Islet precursor cell (in vitro differentiated cells): ENCODE measurements around the gene SDC1.

Experiments used
- DNase-seq: peaks from one replicate; pipeline ENCODE4 v3.0.0-alpha.2; 2018

SDC1 gene

DNA sequence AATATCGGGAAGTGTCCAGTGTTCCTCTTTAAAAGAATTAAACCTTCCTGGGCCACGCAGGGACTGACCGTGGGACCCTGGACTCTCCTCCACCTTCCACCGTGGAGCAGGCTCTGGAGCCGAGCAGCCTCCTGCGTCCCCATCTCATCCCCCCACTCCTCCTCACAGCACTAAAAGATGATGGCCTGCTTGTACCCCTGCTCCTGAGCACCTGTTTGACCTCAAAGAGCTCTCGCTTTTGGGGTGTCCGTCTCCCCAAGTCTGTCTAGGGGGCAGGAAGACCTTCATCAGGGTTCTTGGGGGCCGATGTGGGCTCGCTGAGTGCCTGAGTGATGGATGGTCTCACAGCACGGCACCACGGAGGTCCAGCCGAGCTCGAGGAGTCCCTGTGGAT, 1.2 kb upstream of the SDC1 start:
- peak; percentile 30 for DNase-seq

DNA sequence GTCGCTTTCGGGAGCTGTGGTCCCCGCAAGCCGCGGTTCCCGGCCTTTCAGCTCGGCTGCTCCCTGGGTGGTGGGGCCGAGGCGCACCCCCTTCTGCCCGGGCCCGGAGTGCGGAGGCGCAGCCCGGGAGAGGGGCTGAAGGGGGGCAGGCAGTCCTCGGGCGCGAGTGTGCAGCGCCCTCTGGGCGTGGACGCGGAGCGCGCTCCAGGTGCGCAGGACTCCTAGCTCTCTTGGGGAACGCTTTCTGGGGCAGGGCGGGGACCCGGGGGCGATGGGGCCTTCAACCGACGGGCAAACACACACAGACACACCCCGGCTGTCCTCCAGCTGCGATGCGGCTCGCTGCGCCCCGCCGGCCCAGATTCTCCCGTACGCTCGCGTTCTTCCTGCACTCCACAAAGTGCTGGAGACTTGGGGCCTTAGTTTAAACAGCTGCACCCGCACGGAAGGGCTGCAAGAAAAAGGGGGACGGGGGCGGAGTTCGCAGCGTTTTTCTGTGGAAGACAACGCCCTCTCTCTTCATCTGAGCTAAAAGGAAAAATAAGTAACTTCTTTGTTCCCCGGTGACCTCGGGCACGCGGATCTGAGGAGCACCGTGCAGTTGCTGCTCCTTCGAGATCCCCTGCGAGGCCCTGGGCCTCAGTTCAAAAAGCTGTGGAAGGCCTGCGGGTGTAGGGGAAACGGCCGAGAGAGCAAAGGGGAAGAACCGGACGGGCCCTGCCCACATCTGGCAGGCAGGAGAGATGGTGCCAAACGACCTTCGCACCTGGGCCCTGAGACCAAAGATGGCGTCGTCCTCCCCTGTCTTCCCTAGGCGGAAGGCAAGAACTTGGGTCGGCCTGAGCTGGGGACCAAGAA, 593 bp upstream of the SDC1 start:
- DNase-seq = peak; percentile 81

DNA sequence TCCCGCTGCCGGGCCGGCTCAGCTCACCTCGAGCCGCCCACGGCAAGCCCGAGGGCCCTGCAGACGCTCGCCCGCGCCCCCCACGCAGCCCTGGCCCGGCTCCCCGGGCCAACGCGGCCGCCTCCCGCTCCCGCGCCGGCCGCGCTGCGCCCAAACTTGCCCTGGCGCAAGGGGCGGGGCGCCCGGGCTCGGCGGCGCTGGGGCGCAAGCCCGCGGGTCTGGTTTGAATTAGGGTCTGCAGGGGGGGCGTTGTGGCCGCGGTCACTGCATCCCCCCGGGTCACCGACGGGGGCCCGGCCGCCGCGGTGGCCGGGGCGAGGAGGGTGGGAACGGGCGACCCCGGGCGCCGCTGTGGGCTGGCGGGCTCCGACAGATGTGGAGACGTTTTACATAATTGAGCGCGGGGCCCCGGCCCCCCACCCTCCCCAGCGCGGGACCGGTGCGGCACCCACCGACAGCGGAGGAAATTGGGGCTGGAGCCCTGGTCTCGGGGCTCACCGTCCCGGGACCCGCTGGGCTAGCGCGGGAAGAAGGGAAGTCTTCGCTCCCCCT, 690 bp downstream of the SDC1 start:
- DNase-seq = no peak

DNA sequence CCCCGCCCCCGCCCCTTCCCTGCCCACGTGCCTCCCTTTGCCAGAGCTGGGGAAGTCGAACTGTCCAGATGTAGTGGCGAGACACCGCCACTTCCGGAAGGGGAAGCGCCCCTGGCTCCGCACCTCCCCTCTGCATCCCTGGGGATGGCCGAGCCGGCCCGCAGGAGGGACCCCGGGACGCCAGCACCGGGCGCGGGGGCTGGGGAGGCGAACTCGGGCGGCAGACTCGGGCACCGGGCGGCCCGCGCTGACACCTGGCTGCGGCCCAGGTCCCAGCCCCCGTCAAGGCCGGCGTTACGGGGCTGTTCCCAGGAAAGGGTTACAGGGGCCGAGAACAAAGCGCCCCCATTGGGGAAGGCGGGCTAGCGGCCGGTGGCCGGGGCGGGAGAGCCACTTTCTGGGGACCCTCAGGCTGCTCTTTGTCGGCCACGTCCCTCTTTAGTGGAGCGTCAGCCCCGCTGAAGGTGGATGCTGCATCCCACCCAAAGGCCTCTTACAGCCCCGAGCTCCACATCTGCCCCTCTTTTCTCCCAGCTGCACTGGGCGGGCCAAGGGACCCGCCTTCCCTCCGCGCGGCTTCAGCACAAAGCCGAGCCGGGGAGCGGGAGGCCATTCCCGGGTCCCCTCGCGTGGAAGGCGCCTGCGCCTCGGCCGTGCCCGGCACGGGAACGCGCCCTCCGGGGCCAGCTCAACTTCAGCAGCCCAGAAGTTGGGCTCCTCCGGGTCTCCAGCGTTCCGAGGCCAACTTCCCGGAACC, 1.3 kb downstream of the SDC1 start:
- peak; percentile 77 for DNase-seq

DNA sequence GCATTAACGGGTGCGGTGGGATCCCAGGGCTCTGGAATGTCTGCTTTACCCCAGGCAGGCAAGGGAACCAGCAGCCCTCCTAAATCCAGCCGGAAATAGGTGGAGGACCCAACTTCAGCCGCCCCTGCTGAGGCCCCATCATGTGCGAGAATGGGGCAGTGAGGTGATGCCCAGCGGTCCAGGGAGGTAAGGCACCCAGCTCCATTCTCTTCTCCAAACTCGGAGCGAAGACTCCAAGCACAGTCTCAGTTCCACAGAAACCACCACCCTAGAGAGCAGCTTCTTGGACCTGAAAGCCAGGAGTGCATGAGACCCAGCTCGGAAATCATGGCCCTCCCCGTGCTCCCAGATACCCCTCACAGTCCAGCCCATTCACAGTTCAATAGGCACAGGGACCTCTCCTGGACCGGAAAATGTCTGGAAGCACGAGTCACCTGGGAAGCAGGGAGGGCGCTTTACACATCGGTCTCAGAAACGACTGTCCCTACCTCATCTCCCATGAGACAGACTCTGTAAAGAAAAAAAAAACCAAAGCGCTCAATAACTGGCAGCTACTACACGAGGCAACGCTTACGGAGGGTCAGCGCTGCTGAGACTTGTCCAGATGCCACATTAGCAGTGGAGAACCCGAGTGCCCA, 2.0 kb downstream of the SDC1 start:
- DNase-seq = no peak

DNA sequence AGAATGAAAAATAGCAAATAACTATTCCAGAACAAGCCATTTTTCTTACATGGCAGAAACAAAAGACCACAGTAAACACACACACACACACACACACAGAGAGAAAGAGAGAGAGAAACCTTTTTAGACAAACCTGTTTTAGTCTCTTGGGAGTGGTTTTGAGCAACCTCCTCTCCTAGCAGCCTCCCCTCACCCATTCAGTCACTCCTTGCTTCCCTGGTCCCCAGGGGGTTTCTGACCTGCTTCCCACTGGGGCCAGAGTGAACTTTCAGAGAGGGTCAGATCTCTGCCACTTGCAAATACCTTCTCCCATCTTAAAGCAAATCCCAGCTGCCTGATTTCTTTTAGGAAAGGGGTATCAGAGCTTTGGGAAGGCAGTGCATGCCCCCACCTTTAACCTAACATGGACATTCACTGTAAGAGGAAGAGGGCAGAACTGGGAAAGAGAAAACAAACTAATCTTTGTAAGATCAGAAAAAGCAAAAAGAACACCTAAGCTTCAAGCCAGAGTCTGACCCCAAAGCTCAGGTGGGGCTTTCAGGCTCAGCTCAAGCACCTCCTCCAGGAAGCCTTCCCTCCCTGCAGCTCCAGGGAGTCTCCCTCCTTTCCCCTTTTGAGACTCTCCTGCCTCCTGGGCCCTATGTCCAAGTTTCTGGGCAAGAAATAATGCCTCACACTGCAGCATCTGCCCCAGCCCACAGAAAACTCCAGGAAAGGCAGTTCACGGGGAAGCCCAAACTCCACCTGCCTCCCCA, 2.7 kb downstream of the SDC1 start:
- no peak for DNase-seq

DNA sequence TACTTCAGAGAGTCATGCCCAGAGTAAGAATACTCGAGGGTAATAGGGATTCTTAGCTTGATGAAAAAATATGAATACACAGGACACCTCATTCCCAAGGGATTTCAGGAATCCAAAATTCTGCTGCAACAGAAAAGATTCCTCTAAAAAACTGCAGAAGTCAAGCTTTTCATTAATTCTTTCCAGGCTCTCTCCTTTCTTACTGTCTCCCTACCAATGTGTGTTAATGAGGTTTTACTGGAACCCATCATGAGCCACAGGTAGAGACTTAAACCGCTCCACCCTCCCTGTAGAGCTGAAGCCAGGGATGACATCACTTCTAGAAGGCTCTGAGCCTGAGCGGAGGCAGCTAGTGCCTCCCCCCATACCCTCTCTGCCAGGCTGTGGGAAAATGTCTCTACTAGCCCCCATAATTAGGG, 3.4 kb downstream of the SDC1 start:
- no peak for DNase-seq

DNA sequence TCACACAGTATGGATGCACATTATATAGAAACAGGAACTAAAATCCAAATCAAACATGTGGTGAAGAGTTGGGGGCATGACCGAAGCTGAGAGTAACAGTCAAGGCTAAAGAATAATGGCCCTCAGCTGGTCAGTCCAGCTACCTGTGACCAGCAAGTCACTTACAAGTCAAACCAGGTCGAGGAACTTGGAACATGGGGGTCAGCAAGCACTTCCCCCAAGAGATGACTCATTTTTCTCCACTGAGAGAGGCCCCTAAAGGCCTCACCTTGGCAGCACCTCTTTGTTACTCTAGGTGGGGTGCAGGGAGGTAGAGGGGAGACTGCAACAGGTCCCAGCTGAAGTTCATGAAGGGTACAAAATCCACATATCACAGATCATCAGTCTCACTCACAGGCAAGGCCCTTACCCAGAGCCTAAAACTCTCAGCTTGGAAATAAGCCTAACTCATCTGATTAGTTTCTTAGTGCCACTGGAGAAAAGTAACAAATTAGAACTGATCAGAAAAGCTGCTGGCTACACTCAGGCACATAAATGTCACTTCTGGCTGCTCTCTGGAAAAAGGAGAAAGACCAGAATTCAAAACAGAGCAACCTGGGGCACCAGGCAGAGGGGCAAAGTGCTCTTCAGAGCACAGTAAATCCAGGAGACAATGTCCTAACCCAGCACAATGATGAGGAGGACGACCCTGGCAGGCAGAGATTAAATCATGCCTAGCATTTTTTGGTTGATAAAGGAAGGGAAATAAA, 4.0 kb downstream of the SDC1 start:
- no peak for DNase-seq

DNA sequence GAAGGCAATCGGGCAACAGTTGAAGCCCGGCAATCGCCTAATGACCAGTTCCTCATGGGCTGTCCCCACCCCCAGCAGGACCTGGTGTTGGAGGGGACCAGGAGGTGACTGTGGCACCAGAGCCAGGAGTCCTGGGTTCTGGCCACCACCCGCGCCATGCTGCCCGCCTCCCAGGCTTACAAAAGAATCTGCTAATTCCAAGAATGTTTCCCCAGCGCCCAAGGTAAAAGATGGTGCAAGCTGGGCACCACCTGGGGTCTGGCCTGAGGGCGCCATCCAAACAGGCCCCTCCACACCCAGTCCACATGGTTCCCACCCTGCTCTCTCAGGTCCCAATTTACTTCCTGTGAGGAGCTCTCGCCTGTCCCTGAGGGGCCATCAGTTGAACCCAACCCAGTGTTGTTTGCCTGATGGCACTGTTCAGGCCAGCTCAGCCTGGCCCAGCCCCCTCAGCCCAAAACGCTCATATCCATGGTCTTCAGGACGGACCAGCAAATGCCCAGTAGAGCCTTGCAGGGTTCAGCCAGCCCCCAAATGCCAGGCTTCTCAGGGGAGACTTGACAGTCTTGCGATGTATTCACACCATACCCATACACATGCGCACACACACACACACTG, 5.1 kb downstream of the SDC1 start:
- DNase-seq = no peak

DNA sequence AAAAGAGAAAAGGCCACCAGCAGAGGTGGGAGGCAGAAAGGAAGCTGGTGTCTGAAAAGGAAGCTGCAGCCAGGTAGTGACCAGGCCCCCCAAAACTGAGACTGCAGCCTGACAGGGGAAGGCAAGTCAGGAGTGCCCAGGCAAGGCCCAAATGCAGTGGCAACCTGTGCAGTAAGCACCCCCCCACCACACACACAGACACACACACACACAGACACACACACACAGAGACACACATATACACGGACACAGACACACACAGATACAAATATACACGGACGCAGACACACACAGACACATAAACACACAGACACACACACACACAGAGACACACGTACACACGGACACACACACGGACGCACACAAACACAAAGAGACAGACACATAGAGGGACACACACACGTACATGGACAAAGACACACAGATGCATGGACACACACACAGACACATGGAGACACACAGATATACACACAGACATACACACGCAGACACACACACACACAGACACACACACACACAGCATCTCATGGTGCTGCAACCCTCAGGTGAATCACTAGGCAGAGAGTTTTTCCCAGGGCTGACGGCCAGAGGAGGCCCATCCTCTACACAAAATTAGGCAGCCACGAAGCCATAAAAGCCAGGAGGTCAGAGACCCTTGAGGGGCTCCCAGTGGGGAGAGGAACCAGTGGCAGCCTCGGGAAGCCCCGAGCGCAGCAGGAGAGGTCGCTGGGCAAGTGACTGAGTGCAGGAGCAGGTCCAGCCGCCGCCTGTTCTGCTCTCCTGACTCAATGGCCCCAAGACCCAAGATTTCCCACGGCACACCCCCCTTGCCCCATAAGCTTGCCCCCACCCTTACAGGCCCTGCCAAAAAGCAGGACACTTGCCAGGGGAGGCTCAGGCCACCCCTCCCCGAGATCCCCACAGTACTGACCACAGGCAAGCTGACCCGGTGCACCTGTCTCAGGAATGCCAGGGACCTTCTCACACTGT, 6.3 kb downstream of the SDC1 start:
- DNase-seq = no peak

DNA sequence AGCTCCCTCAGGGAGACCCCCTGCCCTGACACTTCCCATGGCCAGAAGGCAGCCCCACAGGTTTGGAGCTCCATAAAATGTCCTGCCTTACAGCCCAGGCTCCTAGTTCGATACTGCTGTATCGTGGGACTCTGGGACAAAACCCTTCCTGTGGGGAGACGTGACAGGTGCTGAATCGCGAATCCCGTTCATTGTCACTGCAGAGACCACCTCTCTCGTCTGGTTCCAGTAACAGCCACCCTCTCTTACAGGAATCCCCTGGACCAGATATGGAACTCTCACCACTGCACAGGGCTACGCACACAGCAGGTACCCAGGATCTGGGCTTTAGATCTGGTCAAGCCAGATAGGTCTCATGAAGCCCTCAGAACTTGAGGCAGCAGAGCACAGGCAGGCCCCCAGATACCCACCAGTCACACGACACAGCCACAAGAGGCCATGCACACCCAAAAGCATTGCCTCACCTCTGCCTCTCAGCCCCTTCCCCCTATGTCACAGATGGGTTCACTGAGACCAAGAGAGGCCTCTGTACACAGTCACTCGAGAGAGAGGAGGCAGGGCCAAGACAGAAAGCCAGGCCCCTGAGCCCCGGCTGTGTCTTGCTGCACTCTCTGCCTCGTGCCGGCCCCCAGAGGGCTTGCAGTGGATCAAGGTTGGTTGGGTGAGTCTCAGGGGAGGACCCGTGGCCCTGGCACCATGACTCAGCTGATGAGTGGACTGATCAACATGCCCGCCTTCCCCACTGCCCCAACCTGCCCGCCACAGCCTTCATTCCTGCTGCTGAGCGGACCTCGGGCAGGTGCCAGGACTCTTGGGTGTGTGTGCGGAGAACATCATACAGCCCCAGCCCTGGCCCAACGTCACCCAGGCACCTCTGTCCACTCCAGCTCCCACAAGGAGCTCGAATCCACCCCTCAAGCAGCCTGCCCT, 7.6 kb downstream of the SDC1 start:
- no peak for DNase-seq

DNA sequence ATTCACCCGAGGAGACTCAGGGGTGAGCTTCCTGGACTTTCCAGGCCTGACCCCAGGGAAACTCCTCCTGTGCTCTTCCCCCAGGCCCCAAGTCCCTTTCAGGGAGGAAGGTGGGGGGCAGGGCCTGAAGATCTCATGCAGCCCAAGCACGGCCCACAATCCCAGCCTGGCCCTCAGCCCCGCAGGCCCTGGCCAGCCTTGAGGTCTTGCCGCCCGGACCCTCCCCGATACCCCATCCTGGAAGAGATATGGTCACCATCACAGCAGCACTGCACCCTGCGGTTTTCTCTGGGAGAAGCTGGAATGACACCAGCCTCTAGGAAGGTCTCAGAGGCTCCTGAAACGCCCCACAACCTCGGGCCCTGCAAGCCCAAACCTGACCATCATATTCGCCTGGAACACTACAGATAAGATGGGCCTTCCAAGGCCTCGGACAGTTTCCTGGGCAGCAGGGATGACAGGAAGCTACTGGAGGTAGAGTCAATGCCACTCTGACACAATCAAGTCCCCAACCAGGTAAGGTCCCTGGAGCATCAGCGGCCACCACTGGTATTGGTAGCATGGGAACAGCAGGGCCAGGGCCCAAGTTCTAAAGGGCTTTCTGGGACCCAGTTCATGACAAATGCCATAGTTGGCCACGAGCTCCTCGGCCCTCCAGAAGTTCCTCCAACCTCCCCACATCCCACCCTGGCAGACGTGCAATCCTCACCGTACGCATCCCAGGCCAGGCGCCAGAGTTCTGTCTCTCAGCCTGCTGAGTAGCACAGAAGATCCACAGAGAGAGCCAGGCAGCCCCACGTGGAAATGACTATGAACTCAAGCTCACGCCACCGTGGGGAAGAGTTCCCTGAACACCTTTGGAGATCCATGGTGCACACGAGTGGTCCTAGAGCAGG, 8.6 kb downstream of the SDC1 start:
- no peak for DNase-seq

DNA sequence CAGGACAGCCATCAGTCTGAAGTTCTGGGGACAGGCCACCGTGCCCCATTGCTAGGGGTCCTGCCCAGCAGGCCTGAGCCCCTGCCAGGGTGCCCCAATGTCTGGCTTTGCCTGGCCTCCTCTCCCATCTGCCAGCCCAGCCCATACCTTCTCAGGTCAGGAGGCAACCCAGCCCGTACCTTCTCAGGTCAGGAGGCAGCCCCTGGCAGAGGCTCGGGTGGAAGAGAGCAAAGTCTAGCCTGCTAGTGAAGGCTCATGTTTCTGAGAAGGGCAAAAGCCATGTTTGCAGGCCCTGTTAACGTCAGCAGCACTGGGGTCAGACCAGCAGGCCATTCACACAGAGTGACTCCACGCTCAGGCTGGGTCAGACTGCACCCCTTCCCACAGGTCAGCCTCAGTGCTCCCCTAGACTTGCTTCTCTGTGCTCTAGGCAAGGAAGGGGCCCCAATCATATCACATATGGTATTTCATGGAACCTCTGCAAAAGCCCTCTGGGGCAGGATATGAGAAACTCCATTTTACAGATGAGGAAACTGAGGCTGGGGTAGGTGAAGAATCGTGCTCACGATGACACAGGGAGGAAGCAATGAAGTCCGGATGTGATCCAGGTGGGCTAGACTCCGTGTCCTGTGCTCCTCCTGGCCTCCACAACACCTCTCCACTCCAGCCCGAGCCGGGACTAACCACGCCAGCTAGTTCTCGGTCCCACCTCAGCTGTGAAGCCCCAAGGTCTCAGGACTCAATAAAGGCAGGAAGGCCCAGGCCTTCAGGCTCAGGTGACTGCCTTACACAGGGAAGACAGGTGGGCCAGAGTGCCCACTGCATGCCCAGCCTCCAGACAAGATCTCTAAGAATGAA, 9.5 kb downstream of the SDC1 start:
- DNase-seq = no peak

DNA sequence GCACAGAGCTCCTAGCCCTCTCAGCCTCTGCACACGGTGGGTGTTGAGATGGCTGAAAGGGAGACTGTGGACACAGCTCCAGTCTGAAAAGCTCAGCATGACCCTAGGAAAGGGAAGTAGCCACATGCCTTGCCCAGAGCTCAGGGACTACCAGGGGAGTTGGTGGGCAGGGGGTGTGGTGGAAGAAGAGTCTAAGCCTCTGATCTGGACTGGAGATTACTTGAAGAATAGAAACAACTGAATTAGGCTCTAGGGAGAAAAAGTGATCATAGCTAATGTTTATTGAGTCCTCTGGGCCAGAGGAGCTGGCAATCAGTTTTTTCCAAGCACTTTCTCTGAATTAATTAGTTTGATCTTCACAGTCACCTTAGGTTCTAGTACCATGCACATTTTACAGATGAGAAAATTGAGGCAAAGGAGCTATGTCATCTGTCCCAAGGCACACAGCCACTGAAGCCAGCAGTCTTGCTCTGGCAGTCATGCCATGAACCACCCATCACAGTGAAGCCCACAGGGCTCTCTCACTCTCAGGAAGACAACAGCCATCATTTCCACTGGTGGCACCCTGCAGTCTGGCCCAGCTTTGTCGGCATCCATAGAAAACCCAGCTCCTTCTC, 10.3 kb downstream of the SDC1 start:
- DNase-seq = no peak

DNA sequence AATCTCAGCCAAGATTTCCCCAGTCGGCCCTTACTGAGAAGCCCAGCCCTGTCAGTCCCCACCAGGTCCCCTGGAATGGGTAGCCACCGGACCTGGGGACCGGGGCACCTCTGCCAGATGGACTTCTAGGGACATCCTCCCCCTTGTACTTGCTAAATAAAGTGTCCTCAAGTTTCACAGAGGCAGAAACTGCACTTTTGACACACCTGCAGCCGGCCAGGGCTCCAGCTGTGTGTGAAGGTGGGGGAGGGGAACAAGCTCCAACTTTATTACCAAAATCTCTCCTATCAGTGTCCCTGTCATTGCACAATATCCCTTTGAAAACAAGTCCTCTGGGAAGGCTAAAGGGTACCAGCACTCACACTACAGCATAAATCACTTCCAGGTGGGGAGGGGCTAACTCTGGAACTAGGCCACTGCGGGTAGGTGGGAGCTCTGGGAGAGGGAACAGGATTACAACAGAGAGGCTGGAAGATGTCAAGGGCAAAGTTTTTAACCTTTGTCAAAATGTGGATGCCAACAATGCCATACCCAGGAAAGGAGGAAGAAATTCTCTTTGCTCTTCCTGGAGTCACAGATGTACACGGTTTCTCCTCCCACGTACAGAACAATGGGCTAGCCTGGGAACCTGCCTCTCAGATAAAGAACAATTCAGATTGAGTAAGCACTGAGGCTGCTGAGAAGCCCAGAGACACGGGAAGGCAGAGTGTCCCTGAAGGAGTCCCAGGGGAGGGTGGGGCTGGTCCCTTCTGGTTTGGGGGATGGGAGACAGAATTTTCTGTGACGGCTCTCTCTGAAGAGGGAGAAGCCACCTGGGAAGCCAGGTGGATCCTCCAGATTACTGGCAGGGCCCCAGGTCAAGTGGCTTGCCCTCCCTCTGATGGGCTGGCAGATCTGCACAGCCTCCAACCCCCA, 11.0 kb downstream of the SDC1 start:
- DNase-seq = no peak
